ENCODE results near the gene MRFAP1.

MRFAP1 gene

DNA sequence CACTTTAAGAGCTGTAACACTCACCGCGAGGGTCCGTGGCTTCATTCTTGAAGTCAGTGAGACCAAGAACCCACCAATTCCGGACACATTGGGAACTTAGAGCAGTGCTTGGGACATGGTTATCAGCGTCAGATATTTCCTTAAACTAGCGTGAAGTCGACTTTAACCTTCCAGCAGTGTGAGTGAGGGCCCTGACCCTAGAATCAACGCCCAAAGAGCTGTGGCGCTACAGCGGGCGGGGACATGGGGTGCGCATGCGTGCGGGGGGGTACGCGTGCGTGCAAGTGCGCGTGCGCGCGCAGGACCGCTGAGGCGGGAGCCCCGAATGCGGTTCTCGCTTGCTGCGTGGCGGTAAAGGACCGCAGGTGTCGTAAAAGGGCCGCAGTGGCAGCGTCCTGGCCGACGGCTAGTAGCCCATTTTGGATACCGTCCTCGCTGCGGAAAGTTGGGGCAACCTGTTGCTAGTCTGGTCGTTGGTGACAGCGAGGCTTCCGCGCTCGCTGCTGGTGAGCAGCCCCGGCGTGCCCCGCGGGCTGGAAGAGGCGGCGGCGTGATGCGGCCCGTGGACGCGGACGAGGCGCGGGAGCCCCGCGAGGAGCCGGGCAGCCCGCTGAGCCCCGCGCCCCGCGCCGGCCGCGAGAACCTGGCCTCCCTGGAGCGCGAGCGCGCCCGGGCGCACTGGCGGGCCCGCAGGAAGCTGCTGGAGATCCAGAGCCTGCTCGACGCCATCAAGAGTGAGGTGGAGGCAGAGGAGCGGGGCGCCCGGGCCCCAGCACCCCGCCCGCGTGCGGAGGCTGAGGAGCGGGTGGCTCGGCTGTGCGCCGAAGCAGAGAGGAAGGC is 33.4 kb downstream of the MRFAP1 start:
- peak; percentile 97 for DNase-seq (ENCODE audit: low spot score)
- in situ Hi-C loops (cut with MboI; ENCODE audit: low pct_unique_long_range_greater_than_20kb, low sequenced_read_pairs, unreplicated experiment): no loop called here
- TF ChIP-seq, protein P1, sequence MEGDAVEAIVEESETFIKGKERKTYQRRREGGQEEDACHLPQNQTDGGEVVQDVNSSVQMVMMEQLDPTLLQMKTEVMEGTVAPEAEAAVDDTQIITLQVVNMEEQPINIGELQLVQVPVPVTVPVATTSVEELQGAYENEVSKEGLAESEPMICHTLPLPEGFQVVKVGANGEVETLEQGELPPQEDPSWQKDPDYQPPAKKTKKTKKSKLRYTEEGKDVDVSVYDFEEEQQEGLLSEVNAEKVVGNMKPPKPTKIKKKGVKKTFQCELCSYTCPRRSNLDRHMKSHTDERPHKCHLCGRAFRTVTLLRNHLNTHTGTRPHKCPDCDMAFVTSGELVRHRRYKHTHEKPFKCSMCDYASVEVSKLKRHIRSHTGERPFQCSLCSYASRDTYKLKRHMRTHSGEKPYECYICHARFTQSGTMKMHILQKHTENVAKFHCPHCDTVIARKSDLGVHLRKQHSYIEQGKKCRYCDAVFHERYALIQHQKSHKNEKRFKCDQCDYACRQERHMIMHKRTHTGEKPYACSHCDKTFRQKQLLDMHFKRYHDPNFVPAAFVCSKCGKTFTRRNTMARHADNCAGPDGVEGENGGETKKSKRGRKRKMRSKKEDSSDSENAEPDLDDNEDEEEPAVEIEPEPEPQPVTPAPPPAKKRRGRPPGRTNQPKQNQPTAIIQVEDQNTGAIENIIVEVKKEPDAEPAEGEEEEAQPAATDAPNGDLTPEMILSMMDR (IDR thresholded peaks at IDR 0.05; ENCODE audit: extremely low read depth, insufficient read depth, missing control alignments): no peak

DNA sequence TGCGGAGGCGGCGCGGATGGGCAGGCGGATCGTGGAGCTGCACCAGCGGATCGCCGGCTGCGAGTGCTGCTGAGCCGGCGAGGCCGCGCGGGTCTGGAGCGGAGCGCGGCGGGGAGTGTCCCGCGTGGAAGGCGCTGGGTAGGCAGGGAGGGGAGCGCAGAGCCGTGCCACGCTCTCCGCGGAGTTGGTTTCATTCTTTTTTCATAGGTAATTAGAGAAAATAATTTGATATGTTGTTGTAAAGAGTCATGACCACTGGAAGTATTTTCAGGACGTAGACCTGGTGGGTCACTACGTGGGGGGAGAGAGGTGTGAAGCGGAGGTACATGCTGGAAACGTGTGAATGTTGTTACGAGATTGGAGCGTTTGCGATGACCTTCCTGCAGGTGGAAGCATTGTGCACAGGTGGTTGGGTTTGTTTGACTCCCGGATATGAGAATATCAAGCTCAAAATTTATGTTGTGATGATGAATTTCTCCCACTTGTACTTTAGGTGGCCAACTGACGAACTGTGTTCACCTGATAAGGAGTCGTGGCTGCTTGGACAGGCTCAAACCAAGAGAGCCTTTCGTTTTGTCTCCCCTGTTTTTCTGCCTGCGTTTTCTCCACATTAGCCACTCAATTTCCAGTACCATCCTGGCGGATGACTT is 34.1 kb downstream of the MRFAP1 start:
- peak; percentile 76 for DNase-seq (ENCODE audit: low spot score)
- TF ChIP-seq, protein P1 (IDR thresholded peaks at IDR 0.05; ENCODE audit: extremely low read depth, insufficient read depth, missing control alignments): peak; percentile 42
- in situ Hi-C loops (cut with MboI; ENCODE audit: low pct_unique_long_range_greater_than_20kb, low sequenced_read_pairs, unreplicated experiment): no loop called here

DNA sequence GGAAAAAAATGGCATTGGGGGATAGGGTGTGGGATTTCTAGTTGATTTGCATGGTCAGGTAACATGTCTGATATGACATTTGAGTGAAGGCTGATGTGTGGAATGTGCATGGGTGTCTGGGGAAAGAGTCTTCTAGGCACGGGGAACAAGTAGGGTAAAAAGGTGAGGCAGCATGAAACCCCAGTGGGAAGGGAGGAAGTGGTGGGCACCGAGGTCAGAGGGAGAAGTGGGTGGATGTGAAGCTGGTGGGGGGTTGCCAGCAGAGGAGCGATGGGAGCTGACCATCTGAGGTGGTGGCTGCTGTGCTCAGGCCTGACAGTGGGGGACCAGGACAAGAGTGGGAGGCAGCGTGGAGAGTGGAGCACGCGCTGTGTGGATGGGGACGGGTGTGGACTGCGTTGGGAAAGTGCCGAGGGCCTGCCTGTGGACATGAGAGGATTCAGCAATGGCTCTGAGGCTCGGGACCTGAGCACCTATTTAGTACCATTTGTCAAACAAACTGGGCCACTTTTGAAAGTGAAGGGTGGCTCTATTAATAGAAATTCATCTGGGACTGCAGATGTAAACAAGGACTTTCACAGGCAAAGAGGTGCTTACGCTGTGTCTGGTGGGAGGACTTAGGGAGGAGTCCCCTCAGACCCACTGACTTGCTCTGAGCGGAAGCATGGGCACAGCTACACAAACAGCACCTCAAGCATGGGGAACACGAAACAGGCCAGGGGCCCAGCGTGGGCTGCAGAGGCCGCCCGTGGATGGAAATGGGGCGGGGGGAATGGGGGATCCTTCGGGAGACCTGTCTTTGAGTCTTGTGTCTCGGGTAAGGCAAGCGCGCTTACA is 36.5 kb downstream of the MRFAP1 start:
- TF ChIP-seq, protein P1 (IDR thresholded peaks at IDR 0.05; ENCODE audit: extremely low read depth, insufficient read depth, missing control alignments): no peak
- in situ Hi-C loops (cut with MboI; ENCODE audit: low pct_unique_long_range_greater_than_20kb, low sequenced_read_pairs, unreplicated experiment): no loop called here
- no peak for DNase-seq (ENCODE audit: low spot score)

DNA sequence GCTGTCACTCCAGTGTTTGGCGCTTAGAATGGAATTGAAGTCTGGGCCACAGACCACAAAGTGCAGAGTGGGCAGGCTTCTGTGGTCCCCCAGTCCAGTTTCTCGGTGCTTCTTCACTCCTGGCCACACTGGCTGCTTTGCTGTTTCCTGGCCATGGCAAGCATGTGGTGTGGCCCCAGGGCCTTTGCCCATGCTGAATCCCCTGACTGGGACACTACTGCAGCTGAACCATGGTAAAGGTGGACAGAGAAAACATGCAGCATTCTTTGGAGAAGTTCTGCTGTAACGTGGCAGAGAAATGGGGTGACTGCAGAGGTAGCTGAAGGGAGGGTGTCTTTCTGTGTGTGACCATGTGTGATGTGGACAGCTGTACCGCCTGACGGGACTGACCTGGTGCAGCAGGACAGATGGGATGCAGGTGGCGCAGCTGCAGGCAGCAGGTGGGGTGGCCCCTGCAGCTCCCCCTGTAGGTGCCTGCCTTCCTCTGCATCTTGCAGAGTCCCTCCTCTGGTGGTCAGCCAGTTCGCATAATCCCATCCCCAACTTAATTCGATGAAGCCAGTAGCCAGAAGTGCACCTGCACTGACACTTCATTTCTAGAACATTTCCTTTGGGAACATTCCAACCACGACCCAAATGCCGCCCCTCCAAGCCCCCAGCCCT is 40.0 kb downstream of the MRFAP1 start:
- in situ Hi-C loops (cut with MboI; ENCODE audit: low pct_unique_long_range_greater_than_20kb, low sequenced_read_pairs, unreplicated experiment): no loop called here
- TF ChIP-seq, protein P1 (IDR thresholded peaks at IDR 0.05; ENCODE audit: extremely low read depth, insufficient read depth, missing control alignments): peak; percentile 21
- DNase-seq (ENCODE audit: low spot score): no peak

DNA sequence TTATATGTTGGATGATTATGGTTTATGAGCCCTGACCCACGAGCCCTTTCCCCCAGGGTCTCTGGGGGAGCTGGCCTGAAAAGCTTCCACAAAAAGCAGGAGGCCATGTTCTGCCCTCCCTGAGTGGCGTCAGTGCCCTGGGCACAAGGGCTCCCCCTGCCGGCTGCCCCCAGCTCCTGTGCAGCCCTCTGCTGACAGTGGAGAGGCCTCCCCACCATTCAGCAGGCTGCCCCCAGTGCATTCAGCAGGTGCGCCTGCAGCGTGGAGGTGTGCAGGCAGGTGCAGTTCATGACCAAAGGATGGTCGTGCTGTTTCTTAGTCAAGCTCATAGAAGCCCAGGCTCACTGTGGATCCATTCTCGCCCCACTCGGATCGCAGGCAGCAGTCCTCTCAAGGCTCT is 40.7 kb downstream of the MRFAP1 start:
- no peak for DNase-seq (ENCODE audit: low spot score)
- TF ChIP-seq, protein P1 (IDR thresholded peaks at IDR 0.05; ENCODE audit: extremely low read depth, insufficient read depth, missing control alignments): no peak
- in situ Hi-C loops (cut with MboI; ENCODE audit: low pct_unique_long_range_greater_than_20kb, low sequenced_read_pairs, unreplicated experiment): no loop called here

All from GM13977 (cell line).